ENCODE measurements around the gene PFKFB1. TPM values are rescaled to one million over a fixed set of nuclear protein-coding genes. Genes with fewer than 3 reads are reported as not detected.
"Not testable (repeated sequence)": the region's sequence is repeated elsewhere in the genome, so short reads cannot be mapped to it uniquely, and the experiment has no call there.

PFKFB1 gene
- total RNA-seq, 1 donor from 2014 or later = 0.12 TPM

GRCh38 chrX:54992911-54993622 lies 921 bp downstream of the PFKFB1 start:
- DNase-seq (ENCODE audit: low spot score) = no peak

- DNase-seq (ENCODE audit: low spot score) = no peak
Observed at GRCh38 chrX:54991706-54992105, 2.3 kb downstream of the PFKFB1 start.

GRCh38 chrX:54983306-54983705 lies 10.7 kb downstream of the PFKFB1 start:
- DNase-seq (ENCODE audit: low spot score) = not testable (repeated sequence)

GRCh38 chrX:54980334-54980733 lies 13.7 kb downstream of the PFKFB1 start:
- no peak for DNase-seq (ENCODE audit: low spot score)

GRCh38 chrX:54979432-54979831 lies 14.6 kb downstream of the PFKFB1 start:
- no peak for DNase-seq (ENCODE audit: low spot score)

GRCh38 chrX:54978448-54978847 lies 15.5 kb downstream of the PFKFB1 start:
- no peak for DNase-seq (ENCODE audit: low spot score)

GRCh38 chrX:54977387-54977786 lies 16.6 kb downstream of the PFKFB1 start:
- no peak for DNase-seq (ENCODE audit: low spot score)

- DNase-seq (ENCODE audit: low spot score) = no peak
Observed at GRCh38 chrX:54964766-54965497, 29.1 kb downstream of the PFKFB1 start.

GRCh38 chrX:54961750-54962149 lies 32.2 kb downstream of the PFKFB1 start:
- DNase-seq (ENCODE audit: low spot score) = no peak

- no peak for DNase-seq (ENCODE audit: low spot score)
Observed at GRCh38 chrX:54950730-54951375, 43.1 kb downstream of the PFKFB1 start.

- DNase-seq (ENCODE audit: low spot score) = no peak
Observed at GRCh38 chrX:54945224-54945623, 48.8 kb downstream of the PFKFB1 start.

GRCh38 chrX:54944816-54945215 lies 49.2 kb downstream of the PFKFB1 start:
- no peak for DNase-seq (ENCODE audit: low spot score)

GRCh38 chrX:54937416-54937815 lies 56.6 kb downstream of the PFKFB1 start:
- DNase-seq (ENCODE audit: low spot score) = no peak

- no peak for DNase-seq (ENCODE audit: low spot score)
Observed at GRCh38 chrX:54935306-54935705, 58.7 kb downstream of the PFKFB1 start.

GRCh38 chrX:54934890-54935289 lies 59.1 kb downstream of the PFKFB1 start:
- DNase-seq (ENCODE audit: low spot score) = no peak

- DNase-seq (ENCODE audit: low spot score) = no peak
Observed at GRCh38 chrX:54934058-54934457, 59.9 kb downstream of the PFKFB1 start.

GRCh38 chrX:54933150-54933826 lies 60.7 kb downstream of the PFKFB1 start:
- no peak for DNase-seq (ENCODE audit: low spot score)

- no peak for DNase-seq (ENCODE audit: low spot score)
Observed at GRCh38 chrX:54931107-54931506, 62.9 kb downstream of the PFKFB1 start.

GRCh38 chrX:54930291-54931049 lies 63.5 kb downstream of the PFKFB1 start:
- DNase-seq (ENCODE audit: low spot score) = no peak

- no peak for DNase-seq (ENCODE audit: low spot score)
Observed at GRCh38 chrX:54928876-54929275, 65.1 kb downstream of the PFKFB1 start.

- no peak for DNase-seq (ENCODE audit: low spot score)
Observed at GRCh38 chrX:54926978-54927377, 67.0 kb downstream of the PFKFB1 start.

GRCh38 chrX:54923376-54923775 lies 70.6 kb downstream of the PFKFB1 start:
- no peak for DNase-seq (ENCODE audit: low spot score)
